Activated T-helper 1 cell treated with Interleukin-2 at 50 U/mL for 16 hours (primary cell): Measurements from ENCODE around the gene ATAD1.
"Not testable (repeated sequence)": the region's sequence is repeated elsewhere in the genome, so short reads cannot be mapped to it uniquely, and the experiment has no call there.

Source experiments
- DNase-seq: peaks from one replicate; pipeline ENCODE4 v3.0.0-alpha.2; 2020; ENCODE audit warnings: low read depth

ATAD1 gene

DNA sequence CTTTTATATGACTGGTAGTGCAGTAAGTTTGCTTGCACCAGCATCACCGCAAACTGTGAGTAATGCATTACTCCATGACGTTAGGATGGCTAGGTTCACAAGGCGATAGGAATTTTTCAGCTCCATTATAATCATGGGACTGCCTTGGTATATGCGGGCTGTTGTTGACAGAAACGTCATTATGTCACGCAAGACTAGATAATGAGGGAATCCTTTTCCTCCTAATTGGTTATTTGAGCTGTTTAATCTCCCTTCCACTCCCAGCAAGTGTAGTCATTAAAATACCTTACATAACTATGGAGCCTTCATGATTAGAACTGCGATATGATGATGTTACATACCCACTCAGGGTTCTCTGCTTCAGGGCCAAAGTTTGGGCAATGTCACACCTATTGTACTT is 28.0 kb upstream of the ATAD1 start:
- DNase-seq, result no peak

DNA sequence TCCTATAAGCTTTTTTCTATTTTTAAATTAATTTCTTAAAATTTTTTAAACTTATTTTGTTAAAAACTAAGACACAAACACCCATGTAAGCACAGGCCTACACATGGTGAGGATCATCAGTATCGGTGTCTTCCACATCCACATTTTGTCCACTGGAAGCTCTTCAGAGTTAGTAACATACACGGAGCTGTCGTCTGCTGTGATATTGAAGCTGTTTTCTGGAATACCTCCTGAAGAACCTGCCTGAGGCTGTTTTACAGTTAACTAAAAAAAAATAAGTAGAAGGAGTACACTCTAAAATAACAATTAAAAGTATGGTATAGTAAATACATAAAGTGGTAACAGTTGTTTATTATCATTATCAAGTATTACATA is 27.6 kb upstream of the ATAD1 start:
- DNase-seq, result no peak

DNA sequence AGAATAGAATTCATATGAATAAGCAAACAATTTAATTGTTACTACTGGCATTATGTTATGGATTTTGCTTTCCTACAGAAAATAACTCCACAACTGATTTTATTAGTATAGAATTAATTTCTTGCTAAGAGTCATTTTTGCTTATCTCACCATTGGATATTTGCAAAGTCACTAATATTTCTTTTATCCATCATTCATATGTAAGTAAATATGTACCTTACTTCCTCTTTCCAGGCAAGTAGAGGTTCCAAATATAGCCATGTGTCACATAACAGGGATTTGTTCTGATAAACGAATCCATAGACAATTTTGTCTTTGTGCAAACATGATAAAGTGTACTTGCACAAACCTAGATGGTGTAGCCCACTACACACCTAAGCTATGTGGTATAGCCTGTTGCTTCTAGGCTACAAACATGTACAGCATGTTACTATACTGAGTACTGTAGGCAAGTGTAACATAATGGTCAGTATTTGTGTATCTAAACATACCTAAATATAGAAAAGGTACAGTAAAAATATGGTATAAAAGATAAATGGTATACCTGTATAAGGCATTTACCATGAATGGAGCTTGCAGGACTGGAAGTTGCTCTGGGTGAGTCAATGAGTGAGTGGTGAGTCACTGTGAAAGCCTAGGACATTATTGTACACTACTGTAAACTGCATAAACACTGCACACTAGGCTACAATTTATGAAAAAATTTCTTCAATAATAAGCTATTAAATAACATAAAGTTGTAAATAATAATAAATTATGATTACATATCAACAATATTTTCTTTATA is 27.0 kb upstream of the ATAD1 start:
- no peak for DNase-seq

DNA sequence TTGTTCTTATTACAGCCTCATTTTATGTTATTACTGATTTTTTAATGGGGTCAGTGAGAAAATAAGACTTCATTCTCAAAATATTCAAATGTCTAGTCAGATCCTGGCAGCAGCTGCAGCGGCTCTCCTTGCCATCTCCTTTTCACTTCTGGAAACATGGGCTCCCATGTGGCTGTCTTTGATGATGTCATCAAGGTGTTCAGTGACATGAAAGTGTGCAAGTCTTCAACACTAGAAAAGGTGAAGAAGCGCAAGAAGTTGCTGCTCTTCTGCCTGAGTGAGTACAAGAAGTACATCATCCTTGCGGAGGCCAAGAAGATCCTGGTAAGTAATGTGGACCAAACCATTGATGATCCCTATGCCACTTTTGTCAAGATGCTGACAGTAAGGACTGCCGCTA is 25.7 kb upstream of the ATAD1 start:
- DNase-seq, result no peak

DNA sequence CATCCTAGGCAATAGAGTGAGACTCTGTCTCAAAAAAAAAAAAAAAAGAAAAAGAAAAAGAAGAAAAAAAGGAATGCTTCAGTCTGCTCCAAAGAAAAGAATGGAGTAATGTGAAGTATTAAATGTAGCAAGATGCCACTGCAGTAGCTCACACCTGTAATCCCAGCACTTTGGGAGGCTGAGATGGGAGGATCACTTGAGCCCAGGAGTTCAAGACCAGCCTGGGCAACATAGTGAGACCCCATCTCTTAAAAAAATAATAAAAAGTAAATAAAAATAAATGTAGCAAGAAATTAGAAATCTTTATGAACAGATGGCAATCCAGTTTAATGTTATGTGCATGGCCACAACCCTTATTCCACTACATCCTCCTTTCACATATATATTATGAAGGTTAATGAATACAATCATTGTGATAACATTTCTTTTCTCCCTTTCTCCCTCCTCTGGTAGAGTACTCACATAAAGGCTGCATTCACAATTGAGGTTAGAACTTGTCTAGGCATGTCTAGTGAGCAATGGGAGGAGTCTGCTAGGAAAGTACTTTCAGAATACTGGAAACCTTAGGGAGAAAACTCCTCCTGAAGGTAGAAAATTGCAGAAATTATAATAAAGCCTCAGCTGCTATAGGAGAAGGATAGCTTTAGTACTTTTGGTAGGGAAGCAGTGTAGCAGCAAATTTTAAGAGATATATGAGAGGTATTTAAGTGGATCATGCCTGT is 24.9 kb upstream of the ATAD1 start:
- DNase-seq, result no peak

DNA sequence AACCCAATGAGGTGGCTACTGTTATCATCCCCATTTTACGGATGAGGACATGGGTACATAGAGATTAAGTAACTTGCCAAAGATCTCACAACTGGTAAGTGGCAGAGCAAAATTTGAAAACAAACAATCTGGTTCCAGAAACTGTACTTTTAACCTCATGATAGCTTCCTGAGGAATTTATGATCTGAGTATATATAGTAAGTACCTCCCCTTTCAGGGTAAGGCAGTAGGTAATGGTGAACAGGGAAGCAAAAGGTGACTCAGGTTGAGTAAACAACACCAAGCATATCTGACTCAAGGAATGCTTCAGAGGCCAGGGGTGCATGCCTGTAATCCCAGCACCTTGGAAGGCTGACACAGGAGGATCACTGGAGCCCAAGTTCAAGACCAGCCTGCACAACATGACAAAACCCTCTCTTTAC is 24.2 kb upstream of the ATAD1 start:
- no peak for DNase-seq

DNA sequence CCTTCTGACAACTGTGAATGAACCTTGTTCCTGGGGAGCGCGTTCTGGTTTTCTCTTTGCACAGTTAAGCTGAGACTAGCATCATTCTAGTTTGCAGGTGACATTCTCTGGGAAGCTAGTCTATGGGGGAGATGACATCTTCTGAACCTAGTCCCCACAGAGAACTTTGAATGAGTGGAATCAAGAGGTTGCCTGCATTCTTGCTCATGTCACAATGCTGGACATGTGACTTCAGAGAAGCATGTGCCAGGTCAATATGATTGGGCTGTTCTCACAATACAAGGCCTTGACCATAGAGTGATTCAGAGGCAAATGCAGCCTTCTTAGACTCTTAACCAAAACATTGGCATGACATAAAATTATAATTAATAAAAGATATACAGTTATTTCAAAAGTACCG is 23.2 kb upstream of the ATAD1 start:
- DNase-seq, result no peak

DNA sequence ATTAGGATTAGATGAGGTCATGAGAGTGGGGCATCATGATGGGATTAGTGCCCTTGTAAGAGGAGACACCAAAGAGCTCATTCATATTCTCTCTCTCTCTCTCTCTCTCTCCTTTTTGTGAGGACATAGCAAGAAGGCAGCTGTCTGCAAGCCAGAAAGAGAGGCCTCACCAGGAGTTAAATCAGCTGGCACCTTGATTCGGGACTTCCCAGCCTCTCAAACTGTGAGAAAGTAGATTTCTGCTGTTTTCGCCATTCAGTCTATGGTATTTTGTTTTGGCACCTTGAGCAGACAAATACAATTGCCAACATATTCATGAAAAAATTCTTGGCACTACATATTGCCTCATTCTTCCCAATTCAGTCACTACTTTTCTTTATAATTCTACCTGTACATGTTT is 20.6 kb upstream of the ATAD1 start:
- DNase-seq, result no peak

DNA sequence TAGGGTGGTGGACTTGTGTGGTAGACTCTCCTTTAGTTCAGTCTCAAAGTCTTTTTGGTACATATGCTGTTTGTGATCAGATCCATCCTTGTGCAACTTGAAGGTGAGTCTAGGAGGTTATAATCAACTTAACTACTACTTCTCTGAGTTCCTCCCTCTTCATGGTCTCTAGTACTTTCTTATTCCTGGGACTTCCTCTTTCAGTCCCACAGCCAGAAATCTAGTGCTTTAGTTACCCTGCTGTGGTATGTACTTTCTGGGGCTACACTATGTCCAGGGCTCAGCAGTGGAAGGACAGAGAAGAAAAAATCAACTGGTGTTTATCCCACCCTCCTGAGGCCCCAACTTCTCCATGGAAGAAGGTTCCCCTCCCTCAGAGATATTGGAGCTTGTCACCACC is 19.4 kb upstream of the ATAD1 start:
- DNase-seq, result no peak

DNA sequence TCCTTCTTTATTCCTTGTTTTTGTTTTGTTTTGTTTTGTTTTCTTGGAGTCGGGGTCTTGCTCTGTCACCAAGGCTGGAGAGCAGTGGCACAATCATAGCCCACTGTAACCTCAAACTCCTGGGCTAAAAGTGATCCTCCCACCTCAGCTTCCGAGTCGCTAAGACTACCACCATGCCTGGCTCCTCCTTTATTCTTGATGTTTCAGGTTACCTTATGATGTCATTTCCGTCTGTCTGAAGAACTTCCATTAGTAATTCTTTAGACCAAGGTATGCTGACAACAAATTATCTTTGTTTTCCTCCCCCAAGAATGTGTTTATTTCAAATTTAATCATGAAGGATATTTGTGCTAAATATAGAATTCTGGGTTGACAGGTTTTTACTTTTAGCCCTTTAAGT is 18.1 kb upstream of the ATAD1 start:
- DNase-seq, result no peak

DNA sequence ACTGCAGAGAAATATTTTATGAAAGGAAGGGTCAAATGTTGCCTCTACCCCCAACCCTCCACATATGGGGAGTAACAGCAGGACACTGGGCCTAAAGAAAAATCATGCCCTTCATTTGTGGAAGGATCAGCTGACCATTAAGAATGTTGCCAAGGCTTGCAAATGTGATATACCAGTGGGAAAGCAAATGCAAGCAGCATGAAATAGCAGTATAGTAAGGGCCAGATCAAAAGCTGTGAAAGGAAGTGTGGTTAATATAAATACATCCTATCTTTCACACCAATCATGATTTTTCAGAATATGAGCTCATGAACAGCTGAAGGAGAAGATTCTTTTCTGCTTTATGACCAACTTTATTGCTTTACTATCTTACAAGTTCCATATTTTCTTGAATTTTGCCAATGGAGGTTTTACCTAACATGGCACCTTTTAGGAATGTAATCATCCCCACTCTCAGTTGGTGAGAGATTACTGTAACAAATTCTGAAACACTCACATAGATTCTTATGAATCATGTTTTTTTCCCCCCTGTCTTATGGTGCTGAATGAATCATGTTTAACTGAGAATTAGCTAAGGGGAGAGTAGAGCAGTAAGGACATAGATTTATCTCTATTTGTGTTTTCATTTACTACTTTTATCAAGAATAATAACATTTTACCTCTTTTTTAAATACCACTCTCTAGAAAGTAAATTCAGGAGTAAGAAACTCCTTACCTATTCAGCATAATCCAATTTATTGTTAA is 12.1 kb upstream of the ATAD1 start:
- no peak for DNase-seq

DNA sequence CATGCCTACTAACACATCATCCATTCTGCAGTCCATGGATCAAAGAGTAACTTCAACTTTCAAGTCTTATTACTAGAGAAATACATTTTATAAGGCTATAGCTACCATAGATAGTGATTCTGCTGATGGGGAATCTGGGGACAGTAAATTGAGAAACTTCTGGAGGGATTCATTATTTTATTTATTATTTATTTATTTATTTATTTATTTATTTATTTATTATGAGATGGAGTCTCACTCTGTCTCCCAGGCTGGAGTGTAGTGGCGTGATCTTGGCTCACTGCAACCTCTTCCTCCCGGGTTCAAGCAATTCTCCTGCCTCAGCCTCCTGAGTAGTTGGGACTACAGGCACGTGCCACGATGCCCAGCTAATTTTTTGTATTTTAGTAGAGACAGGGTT is 11.0 kb upstream of the ATAD1 start:
- DNase-seq, result not testable (repeated sequence)

DNA sequence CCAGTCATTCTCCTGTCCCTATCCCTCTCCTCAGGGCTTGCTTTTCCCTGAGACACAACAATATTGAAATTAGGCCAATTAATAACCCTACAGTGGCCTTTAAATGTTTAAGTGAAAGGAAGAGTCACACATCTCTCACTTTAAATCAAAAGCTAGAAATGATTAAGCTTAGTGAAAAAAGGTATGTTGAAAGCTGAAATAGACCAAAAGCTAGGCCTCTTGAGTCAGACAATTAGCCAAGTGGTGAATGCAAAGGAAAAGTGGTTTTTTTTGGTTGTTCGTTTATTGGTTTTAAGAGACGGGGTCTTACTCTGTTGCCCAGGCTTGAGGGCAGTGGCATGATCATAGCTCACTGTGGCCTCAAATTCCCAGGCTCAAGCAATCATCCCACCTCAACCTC is 9.7 kb upstream of the ATAD1 start:
- no peak for DNase-seq

DNA sequence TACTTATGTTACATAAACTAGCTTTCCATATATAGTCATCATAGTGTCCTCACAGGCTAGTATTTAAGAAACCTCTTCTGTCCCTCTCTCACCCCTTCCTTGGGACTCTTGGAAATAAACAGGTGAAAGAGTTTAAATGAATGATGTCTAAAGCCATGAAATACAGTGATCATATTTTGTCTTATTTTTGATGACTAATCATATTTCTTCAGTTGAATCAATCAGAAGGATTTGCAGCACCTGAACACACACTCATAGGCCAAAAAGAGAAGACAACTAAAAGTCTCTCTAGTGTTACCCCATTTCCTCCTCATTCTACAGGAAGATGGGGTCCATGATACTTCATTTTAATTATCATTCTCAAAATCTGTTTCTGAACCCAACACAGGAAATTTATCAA is 8.6 kb upstream of the ATAD1 start:
- DNase-seq, result no peak

DNA sequence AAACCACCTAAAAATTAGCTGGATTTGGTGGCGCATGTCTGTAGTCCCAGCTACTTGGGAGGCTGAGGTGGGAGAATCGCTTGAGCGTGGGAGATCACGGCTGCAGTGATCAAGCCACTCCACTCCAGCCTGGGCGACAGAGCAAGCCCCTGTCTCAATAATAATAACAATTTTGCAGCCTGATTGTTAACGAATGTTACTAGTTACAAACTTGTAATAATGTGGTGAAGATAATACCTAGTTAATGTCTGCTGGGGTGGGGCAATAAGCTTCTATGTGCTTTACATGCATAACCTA is 1.2 kb upstream of the ATAD1 start:
- no peak for DNase-seq

DNA sequence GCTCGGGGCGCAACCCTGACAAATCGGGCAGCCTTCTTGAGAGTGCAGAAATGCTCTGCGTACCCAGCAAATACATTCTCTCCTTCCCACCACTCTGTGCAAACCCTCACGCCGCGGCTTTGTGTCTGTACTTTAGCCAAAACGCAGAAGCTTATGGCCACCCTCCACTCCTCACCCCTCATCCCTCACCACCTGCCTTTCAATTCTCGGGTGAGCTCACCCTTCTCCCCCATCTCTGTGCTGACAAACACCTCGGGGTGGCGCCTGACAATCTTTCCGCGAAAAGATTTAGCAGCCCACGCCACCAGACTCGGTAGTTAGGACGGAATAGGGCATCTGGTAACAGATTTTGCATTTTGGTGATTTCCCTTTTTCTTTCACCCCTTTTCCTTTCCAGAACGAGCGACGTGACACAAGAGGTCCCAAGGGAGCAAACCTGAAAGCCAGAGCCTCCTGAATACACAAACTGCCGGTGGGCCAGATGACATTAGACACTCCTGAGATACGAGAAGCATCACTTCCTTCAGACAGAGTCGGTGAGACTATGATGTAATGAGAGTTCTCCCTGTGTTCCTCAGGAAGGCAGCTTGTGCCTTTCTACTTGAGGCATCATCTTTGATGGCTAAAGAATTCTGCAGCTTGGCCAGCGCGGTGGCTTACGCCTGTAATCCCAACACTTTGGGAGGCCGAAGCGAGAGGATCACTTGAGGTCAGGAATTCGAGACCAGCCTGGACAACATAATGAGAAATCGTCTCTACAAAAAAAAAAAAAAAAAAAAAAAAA is 671 bp upstream of the ATAD1 start:
- DNase-seq, result peak; percentile 43

DNA sequence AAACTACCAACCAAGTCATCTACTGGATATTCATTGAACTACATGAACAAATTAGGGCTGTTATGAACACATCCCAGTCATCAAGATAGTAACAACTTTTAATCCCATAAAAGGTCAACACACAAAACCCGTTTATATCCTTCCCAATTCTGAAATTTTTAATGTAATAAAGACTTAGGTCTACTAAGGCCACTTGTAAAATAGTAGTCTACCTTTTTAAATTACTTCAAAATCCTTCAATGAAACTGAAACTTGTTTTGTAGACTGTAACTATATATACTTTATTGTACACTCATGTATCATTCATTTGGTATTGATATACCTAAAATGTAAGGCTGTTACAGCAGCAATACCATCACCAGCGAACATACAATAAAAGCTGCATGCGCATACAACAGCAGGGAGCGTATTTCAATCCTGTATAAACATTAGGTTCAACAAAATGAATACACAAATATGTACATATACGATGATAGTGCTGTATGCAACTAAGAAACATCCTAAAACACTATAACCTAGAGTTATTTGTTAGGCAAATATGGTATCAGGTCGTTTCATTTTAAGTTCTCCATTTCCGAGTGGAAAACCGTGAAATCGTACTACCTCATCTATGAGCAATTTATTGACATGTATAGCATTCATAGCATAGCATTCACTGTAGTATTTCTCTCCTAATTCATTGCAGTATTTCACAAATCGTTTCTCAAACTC is 973 bp downstream of the ATAD1 start:
- no peak for DNase-seq

DNA sequence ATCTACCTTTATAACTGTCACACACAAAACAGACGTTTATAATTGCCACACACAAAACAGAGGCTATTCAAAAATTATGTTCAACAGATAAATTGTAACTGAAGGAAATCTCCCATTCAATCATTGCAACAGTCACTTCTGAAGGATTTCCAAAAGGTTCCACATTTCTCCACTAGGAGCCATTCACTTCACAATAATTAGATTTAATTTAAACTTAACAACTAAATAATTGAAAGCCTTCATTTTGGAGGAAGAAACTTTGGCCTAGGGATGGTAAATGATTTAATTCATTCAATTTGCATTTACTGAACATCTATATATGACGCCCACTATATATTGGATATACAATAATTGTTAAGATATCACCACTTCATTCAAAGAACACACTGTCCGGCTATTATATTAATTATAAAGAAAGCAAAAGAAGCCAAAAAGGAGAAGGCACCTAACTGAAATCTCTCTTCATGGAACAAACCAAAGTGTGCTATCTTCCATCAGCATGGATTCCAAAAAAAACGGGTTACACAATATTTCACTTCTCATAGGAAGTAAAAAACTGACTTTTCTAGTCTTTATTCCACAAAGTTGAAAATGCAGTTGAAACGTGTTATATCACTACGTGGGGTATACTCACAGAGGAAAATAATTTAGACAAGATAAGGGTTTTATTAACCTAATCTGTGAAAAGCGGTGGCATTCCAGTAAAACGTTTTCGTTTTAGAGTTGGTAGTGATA is 1.7 kb downstream of the ATAD1 start:
- DNase-seq, result no peak

DNA sequence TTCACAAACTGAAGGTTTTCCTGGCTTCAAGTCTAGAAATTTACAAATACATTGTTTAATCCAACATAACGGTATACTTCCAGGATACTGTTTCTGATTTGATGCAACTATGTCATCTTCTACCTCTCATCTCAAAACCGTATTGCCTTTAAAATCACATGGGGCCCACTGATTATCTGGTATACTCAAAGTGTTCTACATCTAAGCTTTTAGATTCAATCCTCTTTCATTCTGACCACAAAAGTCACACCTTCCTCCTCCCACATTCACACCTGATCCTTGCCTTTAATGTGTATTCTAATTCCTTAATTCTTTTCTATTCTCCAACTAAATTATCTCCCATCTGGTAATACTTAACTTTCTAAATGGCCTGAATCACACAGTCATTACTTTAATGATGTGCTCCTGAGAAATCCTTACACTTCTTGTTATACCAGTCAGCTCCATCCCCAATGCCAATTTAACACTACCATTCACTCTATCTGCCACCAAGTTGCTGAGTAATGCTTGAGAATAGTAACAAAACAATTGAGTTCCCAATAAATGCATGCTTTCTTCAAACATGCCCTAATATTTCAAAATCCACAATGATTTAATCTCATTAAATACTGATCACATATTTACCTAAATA is 13.0 kb downstream of the ATAD1 start:
- no peak for DNase-seq

DNA sequence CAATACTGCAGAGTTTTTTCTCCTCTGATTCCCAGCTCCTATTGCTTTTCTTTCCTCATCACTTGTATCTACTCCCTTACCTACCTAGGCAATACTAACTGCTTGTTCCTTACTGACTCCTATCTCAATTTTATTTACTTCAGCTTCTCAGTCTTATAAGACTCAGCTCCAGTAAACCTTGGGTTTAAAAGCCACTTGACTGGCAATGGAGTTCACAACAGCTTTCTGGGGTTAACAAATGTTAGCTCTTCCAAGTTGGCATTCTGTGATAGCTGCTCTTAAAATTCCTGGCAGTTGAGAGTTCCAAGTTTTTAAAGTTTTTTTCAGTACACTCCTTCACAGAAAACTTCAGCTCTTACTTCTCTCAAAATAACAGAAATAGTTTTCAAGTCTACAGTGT is 14.2 kb downstream of the ATAD1 start:
- DNase-seq, result no peak

DNA sequence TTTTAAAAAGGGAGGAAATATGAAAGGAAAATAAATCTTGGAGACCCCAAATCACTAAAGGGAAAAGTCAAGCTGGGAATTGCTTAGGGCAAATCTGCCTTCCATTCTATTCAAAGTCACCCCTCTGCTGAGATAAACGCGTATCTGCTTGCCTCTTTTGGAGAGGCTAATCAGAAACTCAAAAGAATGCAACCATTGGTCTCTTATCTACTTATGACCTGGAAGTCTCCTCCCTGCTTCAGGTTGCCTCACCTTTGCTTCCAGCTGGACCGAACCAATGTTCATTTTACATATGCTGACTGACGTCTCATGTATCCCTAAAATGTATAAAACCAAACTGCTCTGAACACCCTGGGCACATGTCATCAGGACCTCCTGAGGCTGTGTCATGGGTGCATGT is 14.7 kb downstream of the ATAD1 start:
- DNase-seq, result no peak
